ENCODE data around the gene PLEKHA1.

PLEKHA1 gene

DNA sequence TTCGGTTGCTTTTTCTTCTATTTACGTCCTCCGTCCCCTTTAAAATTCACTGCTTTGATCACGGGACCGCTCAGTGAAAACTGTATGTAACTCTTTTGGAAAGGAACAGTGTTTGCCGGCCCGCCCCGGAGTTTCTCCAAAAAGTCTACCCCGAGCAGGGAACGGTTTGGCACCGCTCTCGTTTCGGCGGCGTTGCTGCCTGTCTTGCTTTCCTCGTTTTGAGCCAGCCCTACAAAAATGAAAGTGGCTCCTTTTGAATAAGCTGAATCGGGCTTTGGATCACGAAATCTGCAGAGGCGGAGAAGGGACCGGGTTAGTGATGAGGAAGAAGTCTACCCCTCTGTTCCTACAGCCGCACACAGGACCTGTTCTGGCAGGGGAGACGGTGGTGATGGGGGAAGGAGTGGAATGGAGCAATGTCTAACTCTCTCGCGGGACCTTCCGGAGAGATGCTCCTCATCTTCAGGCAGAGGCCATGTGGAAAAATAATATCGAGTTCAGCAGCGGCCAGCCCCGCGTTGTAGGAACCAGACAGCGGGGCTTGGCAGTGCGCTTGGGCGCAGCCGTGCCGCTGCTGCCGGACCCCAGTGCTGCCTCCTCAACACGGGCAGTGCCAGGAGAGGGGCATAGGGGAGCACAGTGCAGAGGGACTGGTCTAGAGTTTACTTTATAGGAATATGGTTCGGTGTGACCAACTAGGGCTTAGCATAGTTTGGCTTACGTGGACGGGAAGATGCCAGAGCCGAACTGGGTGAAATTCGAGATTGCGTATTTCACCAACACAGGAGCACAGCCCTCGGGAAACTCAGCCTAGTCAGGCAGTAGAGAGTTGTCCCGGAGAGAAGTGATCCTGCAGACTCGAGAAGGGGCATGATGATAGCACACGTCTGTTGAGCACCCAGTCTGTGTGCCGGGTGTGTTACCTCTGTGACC lies 88.3 kb downstream of the PLEKHA1 start:
- no peak for DNase-seq (ENCODE audit: low read depth)
- H3K4me3 ChIP-seq (ENCODE audit: low read length), result peak overlapping the region; percentile 61
- TF ChIP-seq, protein P1, sequence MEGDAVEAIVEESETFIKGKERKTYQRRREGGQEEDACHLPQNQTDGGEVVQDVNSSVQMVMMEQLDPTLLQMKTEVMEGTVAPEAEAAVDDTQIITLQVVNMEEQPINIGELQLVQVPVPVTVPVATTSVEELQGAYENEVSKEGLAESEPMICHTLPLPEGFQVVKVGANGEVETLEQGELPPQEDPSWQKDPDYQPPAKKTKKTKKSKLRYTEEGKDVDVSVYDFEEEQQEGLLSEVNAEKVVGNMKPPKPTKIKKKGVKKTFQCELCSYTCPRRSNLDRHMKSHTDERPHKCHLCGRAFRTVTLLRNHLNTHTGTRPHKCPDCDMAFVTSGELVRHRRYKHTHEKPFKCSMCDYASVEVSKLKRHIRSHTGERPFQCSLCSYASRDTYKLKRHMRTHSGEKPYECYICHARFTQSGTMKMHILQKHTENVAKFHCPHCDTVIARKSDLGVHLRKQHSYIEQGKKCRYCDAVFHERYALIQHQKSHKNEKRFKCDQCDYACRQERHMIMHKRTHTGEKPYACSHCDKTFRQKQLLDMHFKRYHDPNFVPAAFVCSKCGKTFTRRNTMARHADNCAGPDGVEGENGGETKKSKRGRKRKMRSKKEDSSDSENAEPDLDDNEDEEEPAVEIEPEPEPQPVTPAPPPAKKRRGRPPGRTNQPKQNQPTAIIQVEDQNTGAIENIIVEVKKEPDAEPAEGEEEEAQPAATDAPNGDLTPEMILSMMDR (conservative IDR thresholded peaks at IDR 0.05; ENCODE audit: low read depth, low read length), result no peak

DNA sequence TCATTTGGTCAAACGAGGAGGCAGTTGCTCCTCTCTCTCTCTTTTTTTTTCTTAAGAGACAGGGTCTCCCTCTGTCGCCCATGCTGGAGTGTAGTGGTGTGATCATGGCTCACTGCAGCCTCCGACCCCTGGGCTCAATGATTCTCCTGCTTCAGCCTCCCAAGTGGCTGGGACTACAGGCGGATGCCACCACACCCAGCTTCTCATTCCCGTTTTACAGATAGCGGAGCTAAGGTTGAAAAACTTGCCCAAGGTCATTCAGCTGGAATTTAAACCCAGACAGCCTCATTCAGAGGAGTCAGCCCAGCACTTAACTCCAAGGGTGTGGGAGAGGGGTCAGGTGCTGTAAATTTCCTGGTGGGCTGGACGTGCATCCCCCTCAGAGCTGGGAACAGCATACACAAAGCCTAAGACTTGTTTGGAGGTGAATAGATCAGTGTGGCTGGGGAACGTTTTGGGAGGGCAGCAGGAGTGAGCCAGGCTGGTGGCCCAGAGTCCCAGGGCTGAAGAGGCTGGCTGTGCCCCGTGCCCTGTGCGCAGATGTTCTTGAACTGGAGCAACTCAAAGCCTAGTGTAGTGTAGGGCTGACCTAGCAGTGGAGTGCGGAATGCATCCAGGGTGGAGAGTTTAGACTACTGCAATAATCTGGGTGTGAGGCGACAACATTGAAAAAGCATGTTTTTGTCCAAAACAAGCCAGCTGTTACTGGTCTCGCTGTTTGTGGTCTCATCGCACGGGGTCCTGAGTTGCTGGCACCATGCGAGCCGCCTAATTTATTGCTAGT lies 89.2 kb downstream of the PLEKHA1 start:
- H3K4me3 ChIP-seq (ENCODE audit: low read length), result peak overlapping the region; percentile 61
- no peak for DNase-seq (ENCODE audit: low read depth)
- TF ChIP-seq, protein P1 (conservative IDR thresholded peaks at IDR 0.05; ENCODE audit: low read depth, low read length), result no peak

DNA sequence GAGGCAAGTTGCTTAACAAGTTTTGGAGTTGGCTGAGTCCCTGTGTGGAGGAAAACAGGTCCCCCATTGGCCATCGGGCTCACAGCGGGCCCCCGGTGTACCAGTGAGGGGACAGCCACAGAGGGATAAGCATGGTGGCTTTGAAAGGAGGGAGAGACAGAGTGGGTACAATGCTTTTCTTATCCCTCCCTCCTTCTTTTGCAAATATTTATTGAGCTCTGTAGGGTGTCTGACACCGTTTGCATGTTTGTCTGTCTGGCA lies 89.7 kb downstream of the PLEKHA1 start:
- no peak overlapping the region for H3K4me3 ChIP-seq (ENCODE audit: low read length)
- DNase-seq (ENCODE audit: low read depth), result no peak
- TF ChIP-seq, protein P1 (conservative IDR thresholded peaks at IDR 0.05; ENCODE audit: low read depth, low read length), result no peak

DNA sequence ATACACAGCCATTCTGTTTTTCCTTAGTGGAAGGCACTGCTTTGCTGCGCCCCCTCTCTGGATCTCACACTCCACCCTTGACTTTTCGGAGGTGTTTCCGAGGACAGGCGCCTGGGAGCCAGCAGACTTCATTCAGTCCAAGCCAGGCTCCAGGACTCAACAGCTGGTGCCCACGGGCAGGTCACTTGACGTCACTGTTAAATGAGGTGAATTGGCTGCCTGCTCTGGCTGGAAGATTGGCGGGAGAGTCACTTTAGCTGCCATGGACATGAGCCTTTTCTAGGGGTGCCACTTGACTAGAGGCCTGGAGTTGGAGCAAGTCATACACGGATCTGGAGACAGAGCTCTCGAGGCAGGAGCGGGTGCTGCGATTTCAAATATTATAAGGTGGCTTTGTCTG lies 90.1 kb downstream of the PLEKHA1 start:
- H3K4me3 ChIP-seq (ENCODE audit: low read length), result no peak overlapping the region
- TF ChIP-seq, protein P1 (conservative IDR thresholded peaks at IDR 0.05; ENCODE audit: low read depth, low read length), result no peak
- DNase-seq (ENCODE audit: low read depth), result no peak

DNA sequence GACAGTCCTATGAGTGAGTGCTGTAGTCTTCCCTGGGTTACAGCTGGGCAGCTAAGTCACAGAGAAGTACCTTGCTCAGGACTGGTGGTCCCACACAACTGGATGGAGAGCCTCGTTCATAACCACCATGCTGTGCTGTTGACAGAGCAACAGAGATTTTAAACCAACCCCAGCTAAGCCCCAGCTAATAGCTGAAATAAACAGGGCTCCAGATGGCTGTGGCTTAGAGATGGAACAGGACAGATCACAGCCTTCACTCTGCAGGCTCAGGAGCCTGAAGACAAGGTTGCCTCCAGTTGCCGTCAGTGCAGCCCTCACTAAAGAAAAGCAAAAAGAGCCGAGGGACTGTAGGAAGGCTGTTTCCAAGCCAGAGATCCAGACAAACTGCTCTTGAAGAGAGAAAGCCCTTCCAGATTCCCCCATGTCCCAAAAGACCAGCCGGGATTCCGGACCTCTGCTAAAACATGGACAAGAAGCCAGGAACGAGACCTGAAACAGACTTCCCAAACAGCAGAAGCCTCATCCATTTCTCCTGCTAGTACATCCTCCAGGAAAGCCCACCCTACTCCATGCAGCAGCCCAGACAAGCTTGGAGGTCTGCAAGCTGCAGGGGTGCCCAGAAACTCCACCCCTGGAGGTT lies 91.0 kb downstream of the PLEKHA1 start:
- DNase-seq (ENCODE audit: low read depth), result no peak
- TF ChIP-seq, protein P1 (conservative IDR thresholded peaks at IDR 0.05; ENCODE audit: low read depth, low read length), result no peak
- no peak overlapping the region for H3K4me3 ChIP-seq (ENCODE audit: low read length)

DNA sequence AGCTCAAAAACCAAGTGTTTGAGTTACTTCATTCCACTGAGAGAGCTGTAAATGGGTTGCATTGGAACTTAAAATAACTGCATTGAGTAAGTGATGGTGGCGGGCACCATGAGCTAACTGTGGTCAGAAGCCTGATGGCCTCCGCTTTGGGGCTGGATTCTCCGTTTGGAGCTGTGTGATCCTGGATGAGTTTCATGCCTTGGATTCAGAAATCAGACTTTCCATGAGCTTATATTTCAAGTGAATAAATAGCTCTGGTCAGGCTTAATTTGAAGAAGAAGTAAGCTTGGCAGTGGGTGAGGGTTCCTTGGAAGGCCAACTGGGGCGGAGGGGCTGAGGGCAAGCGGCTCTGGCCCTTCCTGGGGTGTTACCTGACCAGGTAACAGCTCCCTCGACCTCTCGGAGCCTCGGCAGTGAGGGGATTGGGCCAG lies 92.5 kb downstream of the PLEKHA1 start:
- no peak for DNase-seq (ENCODE audit: low read depth)
- TF ChIP-seq, protein P1 (conservative IDR thresholded peaks at IDR 0.05; ENCODE audit: low read depth, low read length), result no peak
- H3K4me3 ChIP-seq (ENCODE audit: low read length), result no peak overlapping the region
